ENCODE results near the gene LRRC17.

GRCh38 chr7:102889851-102890250, 22.9 kb upstream of the LRRC17 start:
- no peak for TF ChIP-seq CTCF (IDR thresholded peaks at IDR 0.05)
- TF ChIP-seq POLR2A (IDR thresholded peaks at IDR 0.05), result no peak
- TF ChIP-seq POLR2AphosphoS5 (IDR thresholded peaks at IDR 0.05), result no peak

Measured in prostate gland (tissue), 2 donors.